HG02642 (cell line): ENCODE measurements around the gene FRMD4A.

ENCODE experiments used
- ATAC-seq: cut with Tn5 transposase; IDR thresholded peaks from one replicate; pipeline ENCODE4 v1.9.1; 2021; ENCODE audit warnings: mild to moderate bottlenecking; ENCODE audit not compliant: unreplicated experiment, poor library complexity

The FRMD4A gene

GRCh38 chr10:14001298-14002040, 329.3 kb downstream of the FRMD4A start:
- no peak for ATAC-seq

- no peak for ATAC-seq
Measured at GRCh38 chr10:13998163-13998835, 332.4 kb downstream of the FRMD4A start.

GRCh38 chr10:13997650-13998049, 333.1 kb downstream of the FRMD4A start:
- no peak for ATAC-seq

GRCh38 chr10:13994932-13995331, 335.8 kb downstream of the FRMD4A start:
- no peak for ATAC-seq

- no peak for ATAC-seq
Measured at GRCh38 chr10:13993673-13994089, 337.0 kb downstream of the FRMD4A start.

- no peak for ATAC-seq
Measured at GRCh38 chr10:13993169-13993568, 337.6 kb downstream of the FRMD4A start.

- ATAC-seq = no peak
Measured at GRCh38 chr10:13991353-13991752, 339.4 kb downstream of the FRMD4A start.

DNA sequence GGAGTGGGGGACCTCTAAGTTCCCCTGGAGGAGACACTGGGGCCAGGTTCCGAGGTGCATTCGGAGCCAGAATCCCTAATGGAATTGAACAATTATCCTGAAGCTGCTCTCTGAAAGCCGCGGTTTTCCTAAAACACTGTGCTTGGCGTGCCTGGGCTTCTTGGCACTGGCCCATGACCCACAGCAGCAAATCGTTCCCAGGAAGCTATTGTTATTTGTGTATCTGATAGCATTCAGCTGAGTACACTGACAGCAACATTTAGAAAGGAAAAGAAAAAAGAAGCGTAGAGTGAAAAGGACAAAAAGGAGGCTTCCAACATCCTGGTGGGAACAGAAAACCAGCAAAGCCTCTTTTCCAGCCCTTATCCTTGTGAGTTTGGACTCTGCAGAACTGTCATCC, 339.8 kb downstream of the FRMD4A start:
- ATAC-seq = no peak

DNA sequence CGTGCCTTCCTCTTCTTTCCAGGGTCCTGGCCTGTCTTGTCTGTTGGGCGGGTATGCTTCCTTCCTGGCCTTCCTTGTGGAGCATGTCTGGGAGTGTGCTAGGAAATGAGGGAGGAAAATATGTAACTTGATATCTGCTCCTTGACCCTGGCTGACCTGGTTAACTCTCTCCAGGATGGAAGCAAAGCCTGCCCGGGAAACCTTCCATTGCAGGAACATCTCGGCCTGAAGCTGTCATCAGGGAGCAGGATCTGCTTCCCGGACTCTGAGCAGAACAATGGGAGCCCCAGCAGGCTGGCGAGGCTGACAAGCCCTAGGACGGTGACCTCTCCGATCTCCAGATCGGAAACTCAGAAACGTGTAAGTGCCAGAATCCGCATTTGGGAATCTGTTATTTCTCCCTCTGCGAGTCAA, 340.3 kb downstream of the FRMD4A start:
- no peak for ATAC-seq

- no peak for ATAC-seq
Measured at GRCh38 chr10:13989616-13990015, 341.1 kb downstream of the FRMD4A start.

- ATAC-seq = no peak
Measured at GRCh38 chr10:13987446-13987845, 343.3 kb downstream of the FRMD4A start.

DNA sequence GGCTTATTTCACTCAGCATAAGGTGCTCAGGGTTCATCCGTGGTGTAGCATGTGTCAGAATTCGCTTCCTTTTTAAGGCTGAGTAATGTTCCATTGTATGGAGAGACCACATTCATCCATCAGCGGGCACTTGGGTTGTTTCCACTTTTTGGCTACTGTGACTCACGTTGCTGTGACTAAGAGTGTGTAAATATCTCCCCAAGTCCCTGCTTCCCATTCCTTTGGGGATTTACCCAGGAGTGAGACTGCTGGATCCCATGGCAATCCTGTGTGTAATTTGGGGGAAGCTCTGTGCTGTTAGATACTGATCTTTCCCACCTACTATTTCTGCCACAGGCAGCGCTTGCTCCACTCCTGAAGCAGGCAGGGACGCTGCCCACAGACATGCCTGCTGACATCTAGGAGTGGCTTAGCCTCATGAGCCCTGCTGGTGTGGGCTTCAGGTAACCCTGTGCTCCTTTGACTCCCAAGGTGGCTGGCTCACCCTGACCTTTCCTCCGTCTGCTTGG, 346.0 kb downstream of the FRMD4A start:
- ATAC-seq = no peak

DNA sequence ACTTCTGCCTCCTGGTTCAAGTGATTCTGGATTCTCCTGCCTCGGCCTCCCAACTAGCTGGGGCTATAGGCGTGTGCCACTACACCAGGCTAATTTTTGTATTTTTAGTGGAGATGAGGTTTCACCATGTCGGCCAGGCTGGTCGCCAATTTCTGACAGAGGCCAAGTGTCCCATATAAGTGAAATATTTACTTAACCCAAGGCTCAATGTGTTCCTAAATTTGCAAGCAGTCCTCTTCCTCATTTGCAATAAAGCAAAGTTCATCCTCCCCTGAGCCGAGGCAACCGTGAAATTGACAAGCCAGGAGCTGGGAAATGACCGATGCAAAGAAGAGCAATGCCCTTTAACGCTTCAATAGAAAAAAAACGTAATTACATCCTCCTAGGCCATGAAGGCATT, 347.7 kb downstream of the FRMD4A start:
- no peak for ATAC-seq

DNA sequence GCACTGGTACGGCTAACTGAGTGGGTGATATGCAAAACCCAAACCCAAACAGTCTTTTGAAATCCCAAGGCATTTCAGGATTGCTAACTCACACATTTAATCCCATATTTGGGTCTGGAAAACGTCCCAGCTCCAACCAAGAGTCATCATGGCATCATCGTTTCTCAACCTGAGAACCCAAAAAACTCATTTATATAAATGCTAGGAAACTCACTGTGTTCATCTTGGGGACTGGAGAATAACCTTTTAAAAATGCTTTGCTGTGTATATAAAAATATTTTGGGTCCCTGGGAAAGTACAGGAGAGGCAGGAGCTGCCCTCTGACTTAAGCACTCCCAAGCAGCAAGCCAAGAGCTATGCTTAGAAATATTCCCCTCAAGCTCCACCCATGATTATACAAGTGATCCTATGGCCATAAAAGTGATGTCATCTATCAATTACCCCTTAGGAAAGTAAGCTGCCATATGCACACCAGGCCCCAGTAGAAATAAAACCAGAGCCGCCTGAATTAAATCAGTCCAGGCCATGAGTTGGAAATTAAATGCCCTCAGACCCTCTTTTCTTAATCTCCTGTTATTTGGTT, 352.1 kb downstream of the FRMD4A start:
- no peak for ATAC-seq

- ATAC-seq = no peak
Measured at GRCh38 chr10:13977861-13978532, 352.7 kb downstream of the FRMD4A start.

GRCh38 chr10:13973742-13974141, 357.0 kb downstream of the FRMD4A start:
- ATAC-seq = no peak

- no peak for ATAC-seq
Measured at GRCh38 chr10:13972609-13973008, 358.1 kb downstream of the FRMD4A start.

- ATAC-seq = no peak
Measured at GRCh38 chr10:13971601-13972475, 358.9 kb downstream of the FRMD4A start.

DNA sequence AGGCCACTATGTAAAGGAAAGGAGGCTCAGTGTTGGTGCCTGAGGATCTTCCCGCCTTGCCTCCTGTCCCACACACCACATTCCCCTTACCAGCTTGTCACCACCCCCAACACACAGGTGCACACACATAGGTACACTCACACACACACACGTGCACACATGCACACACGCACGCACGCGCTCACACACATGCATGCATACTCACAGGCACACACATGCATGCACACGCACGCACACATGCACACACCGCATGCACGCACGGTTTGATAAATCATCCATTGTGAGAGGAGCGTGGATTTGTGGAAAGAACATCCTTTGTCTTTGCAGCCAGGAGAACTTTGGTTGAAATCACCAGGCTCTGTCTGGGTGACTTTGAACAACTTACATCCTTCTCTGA, 359.8 kb downstream of the FRMD4A start:
- ATAC-seq = no peak
